HS-27A (cell line): ENCODE results near the gene LYSET.
"Not testable (repeated sequence)": the region's sequence is repeated elsewhere in the genome, so short reads cannot be mapped to it uniquely, and the experiment has no call there.

ENCODE experiments used
- DNase-seq: peaks from one replicate; pipeline ENCODE4 v3.0.0-alpha.2; 2012; ENCODE audit warnings: low read depth, missing footprints

The LYSET gene

DNA sequence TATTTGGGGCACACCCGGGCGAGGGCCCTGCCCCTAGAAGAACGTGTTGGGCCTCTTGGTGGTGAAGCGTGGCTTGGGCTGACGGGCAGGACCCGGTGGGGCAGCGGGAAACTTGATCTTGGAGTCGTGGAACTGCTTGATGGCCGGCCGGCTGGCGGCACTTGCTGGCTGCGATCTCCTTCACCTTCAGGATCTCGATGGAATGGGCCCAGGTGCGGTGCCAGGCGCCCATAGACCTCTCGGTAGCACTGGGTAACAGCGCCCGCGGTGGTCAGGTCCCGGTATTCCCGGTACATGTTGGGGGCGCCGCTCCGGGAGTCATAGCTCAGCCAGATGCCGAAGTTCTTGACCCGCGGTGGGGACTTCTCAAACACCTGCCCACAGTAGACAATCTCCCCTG is 38.4 kb downstream of the LYSET start:
- DNase-seq = no peak

DNA sequence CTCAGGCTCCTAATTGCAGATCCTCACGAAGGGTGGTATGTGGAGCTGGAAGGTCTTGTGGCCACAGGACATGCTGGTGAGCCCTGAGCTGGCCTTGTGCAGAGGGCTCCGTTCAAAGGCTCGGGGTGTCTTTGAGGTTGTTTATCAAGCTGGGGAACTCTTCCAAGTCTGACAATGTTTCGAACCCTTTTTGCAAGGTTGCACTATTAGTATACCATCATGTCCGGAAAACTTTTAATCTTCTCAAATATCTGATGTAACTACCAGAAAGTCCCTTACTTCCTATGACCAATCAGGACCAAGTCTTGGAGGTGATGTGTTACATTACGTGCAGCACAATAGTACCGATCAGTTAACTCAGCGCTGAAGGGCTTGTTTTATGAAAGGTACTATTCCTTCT is 43.4 kb downstream of the LYSET start:
- DNase-seq = no peak

DNA sequence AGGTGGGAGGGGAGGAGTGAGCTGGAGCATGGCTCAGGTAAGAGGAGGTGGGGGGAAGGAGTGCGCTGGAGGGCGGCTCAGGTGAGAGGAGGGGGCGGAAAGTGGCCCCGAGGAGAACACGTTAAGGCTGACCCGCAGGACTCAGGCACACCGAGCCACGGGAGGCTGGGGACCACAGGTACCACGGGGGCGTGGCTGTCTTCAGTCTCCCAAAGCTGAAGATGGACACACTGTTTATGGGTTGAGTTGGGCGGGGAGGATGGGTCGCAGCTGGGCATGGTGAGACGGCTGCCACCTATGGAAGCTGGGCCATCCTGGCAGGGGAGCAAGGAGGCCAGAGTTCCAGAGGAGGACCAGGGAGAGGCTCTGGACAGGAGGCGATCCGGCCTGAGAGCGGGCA is 45.4 kb downstream of the LYSET start:
- DNase-seq = no peak

DNA sequence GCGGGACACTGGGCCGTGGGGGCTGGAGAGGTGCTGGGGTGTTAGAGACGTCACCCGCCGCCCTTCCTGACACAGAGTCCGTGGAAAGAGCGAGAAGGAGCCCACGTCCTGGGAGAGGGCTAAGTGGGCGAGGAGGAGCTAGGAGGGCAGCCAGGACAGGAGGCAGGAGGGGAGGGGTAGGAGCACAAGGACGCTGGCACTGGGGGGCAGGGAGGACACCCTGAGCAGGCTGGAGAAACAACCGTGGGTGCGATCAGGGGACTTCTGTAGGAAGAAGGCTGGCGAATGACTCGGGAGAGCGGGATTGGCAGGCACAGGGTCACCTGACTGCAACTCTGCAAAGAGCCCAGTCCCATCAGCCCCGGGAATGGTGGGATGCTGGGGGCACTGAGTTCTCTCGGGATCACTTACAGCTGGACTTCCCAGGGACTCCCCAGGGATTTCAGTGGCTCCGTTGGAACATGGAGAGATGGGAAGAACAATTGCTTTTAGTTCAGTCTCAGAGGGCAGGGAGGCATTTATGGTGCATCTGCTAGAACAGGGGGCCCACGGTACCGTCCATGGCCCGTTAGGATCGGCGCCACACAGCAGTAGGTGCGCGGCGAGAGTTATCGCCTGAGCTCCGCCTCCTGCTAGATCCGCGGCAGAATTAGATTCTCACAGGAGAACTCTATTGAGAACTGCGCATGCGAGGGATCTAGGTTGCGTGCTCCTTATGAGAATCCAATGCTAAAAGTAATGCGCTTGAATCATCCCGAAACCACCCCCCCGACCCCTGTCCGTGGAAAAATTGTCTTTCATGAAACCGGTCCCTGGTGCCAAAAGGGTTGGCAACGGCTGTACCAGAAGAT is 46.2 kb downstream of the LYSET start:
- DNase-seq = no peak

DNA sequence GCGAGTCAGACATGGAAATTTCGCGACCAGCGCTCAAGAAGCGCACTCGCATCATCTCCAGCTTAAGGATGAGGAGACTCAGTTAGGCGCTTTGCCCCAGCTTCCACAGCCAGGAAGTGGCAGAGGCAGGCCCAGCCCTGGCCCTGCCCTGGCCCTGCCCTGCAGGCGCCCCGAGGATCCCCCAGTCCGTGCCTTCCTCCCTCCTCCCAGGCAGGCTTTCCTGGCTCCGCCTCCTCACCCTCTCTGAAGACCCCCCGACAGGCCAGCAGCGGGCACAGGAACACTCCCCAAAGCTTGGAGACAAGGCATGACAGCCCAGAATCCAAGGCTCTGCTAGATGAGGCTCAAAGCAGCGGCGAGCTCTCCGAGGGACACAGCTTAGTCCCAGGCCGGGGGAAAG is 47.0 kb downstream of the LYSET start:
- DNase-seq = no peak

DNA sequence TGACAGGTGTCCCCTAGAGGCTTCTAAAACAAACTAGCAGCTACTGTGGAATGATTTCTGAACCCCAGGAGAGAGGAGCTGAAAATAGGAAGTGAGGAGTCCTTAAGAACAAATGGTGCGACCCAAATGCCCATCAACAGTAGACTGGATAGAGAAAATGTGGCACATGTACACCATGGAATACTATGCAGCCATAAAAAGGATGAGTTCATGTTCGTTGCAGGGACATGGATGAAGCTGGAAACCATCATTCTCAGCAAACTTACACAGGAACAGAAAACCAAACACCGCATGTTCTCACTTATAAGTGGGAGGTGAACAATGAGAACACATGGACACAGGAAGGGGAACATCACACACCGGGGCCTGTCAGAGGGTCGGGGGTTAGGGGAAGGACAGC is 48.0 kb downstream of the LYSET start:
- not testable (repeated sequence) for DNase-seq

DNA sequence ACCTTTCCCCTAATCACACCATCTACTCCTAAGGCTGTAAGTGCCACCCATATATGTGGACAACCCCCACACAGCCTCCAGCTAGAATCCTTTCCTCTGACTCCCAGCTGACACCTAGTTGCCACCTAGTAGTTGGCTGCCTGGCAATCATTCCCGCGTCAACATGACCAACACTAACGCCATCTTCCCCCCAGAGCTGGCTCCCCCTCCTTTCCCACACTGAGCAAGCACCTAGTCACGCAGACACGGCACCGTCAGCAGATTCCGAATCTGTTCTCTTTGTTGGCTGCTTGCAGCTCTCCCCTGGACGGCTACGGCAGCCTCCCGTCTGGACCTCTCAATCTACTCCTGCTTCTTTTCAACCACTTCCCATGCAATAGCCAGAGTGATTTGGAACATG is 49.7 kb downstream of the LYSET start:
- DNase-seq = no peak
